ENCODE measurements around the gene SMCO1.
"Not testable (repeated sequence)": the region's sequence is repeated elsewhere in the genome, so short reads cannot be mapped to it uniquely, and the experiment has no call there.

SMCO1 gene

DNA sequence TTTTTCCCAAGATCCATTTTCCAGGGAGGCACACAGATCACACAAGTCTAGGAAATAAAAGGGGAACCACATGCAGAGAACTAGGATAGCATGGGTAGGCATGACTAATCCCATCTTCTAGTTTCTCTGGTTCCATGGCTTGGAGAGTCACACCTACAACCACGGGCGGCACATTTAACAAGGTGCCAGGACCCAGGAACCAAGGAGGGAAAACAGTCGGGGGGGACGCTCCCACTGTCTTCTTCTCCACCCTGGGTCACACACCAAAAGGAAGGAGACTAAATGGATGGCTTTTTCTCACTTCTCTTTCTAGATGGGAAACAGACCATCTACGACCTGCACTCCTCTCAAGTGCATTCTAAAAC lies 4.6 kb upstream of the SMCO1 start:
- DNase-seq: no peak

DNA sequence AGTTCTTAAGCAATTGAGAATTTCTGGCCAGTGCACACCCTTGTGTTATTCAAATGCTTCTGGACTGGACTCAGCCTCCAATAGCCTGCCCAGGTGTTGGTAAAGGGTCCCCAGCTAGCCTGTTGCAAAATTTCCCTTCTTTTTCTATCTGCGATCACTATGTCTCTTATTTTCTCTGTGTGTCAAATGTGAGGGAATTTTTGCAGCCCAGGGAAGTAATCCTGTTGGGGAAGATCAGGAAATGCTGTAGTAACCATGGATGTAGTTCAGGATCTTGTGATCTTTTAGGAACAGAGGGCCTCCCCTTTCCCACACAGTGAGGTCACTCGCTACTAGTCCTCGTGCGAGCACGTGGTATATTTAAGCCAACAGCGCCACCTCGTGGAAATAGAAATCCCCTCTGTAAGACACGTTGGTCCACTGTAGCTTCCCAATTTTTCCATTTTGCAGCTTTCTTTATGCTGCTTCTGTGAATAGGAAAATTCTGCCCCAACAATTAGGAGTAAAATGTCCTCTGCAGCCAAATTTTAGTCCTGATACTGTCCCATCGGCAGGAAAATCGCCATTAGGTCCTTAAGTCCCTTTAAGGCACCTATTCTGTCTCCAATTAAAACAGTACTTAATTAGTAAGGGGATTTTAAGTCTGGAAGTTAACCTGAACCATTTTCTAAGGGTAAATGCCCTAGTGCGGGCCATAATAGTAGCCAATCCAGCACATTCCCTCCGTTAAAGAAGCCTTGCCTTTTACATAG lies 4.0 kb upstream of the SMCO1 start:
- DNase-seq: peak; percentile 54

- no peak for DNase-seq
These were observed 2.8 kb upstream of the SMCO1 start for GRCh38 chr3:196517919-196518318.

DNA sequence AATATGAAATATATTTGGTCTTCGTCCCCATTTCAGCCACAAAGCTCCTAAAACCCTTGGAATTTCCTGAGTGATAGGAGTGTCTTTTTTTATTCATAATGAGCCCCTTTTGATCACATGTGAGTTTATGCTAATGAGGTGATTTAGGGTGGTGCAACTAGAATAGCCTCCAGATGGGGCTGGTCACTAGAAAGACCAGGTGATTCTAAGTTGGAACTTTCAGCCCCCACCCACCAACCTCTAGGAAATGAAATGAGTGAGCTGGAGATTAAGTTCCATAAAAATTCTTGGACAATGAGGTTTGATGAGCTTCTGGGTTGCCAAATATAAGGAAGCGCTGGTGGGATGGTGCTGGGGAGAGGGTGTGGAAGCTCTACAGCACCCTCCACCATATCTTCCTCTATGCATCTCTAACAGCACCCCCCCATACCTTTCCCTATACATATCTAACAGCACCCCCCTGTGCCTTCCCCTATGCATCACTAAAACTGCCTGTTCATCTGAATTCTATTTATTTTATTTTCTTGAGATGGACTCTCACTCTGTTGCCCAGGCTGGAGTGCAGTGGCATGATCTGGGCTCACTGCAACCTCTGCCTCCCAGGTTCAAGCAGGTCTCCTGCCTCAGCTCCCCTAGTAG lies 2.1 kb upstream of the SMCO1 start:
- DNase-seq: no peak

DNA sequence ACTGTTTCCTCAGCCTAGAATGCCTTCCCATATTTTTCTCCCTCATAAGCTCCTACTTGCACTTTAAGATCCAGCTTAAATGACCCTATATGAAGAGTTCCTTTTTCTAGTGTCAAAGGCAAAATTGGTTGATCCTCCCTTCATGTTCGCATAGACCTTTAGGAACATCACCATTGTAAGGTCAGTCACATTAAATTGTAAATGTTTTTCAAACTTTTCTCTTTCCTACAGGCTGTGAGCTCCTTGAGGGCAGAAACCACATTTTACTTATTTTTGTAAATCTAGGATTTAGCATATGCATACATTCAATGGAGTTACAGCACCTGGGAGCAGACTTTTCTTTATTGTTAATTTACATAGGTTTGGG lies 813 bp downstream of the SMCO1 start:
- no peak for DNase-seq

DNA sequence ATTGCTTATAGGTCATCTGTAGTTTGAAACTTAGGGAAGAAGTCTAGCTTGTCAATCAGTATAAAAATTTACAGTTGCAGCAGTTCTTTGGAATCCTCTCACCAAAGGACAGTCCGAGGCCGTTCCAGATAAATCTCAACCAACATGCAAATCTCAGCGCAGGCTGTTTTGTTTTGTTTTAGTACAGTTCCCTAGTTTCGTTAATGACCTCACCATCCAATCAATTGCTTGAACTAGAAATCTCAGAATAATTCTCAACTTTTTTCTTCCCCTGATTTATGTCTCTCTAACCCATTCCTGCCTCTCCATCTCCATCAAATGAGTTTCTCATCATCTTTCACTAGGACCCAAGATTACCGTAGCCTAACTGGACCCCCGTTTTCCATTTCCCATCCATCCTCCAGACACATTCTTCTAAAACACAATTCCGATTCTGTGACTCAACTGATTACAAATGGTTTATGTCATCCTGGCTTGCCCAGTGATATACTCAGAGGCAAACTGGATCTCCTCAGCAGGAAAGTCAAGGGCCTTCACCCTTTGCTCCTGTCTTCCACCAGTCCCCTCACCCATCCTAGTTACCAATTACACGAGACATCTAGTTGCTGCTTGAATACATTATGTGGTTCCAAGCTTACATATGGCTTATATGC lies 1.3 kb downstream of the SMCO1 start:
- no peak for DNase-seq

- not testable (repeated sequence) for DNase-seq
These were observed 3.3 kb downstream of the SMCO1 start for GRCh38 chr3:196511646-196512425.

DNA sequence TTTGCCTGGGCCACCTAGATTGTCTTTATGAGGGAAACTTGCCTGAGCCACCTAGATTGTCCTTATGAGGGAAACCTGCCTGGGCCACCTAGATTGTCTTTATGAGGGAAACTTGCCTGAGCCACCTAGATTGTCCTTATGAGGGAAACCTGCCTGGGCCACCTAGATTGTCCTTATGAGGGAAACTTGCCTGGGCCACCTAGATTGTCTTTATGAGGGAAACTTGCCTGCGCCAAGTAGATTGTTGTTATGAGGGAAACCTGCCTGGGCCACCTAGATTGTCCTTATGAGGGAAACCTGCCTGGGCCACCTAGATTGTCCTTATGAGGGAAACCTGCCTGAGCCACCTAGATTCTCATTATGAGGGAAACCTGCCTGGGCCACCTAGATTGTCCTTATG lies 4.0 kb downstream of the SMCO1 start:
- not testable (repeated sequence) for DNase-seq

DNA sequence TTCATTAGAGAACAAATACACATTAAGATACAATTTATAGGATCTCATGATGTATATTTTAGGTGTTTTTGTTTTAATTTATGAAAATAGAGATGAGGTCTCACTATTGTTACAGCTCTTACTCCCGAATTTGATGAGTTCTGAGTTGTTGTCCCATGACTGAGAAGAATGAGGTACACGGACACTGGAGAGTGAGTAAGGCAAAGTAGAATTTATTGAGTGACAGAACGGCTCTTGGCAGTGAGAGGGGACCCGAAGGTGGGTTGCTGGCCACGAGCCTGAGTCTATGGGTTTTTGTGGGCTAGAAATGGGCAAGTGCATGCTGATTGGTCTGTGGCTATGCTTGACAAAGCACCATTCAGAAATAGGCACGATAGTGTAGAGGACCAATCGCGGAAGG lies 8.5 kb downstream of the SMCO1 start:
- no peak for DNase-seq

DNA sequence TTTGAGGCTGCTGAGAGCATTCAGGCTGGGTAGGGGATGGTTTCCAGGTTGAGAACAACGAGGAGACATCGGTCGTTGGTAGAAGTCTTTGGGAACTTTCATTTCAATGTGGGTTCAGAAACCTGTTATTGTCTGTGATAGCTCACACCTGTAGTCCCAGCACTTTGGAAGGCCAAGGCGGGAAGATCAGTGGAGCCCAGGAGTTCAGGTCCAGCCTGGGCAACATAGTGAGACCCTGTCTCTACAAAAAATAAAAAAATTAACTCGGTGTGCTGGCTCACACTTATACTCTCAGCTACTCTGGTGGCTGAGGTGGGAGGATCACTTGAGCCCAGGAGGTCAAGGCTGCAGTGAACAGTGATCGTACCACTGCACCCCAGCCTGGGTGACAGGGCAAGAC lies 10.6 kb downstream of the SMCO1 start:
- DNase-seq: no peak

- DNase-seq: not testable (repeated sequence)
These were observed 11.1 kb downstream of the SMCO1 start for GRCh38 chr3:196504077-196504398.

DNA sequence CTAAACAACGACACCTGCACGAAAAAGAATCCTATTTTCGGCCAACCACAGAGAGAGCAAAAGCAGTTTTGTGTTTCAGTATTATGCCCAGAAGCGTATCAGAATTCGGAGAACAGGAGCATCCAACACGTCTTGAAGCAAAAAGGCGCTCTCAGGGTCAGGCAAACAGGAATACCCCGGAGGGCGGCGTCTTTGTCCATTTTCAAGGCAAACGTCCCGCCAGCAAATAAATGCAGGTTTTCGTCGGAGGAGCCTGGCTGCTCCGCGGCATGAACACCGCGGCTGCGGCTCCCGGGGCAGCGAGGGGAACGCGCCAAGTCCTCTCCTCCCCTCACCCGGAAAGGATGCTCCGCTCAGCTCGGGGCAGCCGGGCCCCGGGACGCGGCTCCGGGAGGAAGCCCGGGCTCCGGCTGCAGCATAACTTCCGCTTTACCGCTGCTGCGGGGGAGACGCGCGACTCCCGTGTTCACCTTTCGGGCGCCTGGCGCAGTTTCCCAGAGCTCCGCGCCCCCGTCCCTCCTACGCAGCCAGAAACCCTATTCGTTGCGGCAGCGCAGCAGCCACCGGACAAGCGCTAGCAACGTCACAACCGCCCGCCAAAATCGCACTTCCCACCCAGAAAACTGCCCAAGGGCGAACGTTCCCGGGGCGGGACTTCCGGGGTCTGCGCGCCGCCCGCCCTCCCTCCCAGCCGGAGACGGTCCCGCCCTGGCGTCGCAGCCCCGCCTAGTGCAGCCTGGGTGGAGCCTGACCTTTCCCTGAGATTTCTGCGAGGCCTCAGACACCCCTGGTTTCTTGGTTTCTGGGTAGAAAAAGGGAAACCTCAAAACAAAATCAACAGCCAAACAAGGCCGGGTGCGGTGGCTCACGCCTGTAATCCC lies 11.7 kb downstream of the SMCO1 start, which contains the start of gene RNF168:
Gene RNF168 (minus strand): TSS at position 573 of the 881 bp plus-strand sequence. CDS start 595 bp downstream, outside the sequence.
- peak; percentile 87 for DNase-seq

- DNase-seq: peak; percentile 61
These were observed 12.4 kb downstream of the SMCO1 start for GRCh38 chr3:196502775-196503195.

GRCh38 chr3:196501316-196502044 lies 13.7 kb downstream of the SMCO1 start:
- DNase-seq: peak; percentile 11

GRCh38 chr3:196499807-196500524 lies 15.2 kb downstream of the SMCO1 start:
- DNase-seq: no peak

GRCh38 chr3:196499061-196499460 lies 16.1 kb downstream of the SMCO1 start:
- no peak for DNase-seq

DNA sequence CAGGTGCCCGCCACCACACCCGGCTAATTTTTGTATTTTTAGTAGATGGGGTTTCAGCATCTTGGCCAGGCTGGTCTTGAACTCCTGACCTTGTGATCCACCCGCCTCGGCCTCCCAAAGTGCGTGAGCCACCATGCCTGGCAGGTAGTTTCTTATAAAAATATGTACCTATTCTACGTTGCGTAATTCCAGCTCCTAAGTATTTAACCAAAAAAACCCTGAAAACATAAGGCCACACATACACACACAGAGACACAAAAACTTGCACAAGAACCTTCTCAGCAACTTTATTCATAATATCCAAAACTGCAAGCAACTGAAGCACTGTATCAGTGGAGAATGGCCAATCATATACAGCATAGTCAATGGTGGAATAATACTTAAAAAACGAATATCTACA lies 16.8 kb downstream of the SMCO1 start:
- no peak for DNase-seq

DNA sequence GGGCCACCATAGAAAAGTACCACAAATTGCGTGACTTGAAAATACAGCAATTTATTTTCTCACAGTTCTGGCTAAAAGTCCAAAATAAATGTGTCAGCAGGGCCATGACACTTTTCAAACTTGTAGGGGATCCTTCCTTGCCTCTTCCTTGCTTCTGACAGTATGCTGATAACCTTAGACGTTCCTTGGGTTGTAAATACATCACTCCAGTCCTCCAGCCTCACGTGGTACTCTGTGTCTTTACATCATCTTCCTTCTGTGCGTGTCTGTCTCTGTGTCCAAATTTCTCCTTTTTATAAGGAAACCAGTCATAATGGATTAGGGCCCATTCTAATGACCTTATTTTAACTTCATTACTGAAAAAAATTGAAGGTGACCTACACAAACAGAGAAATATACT lies 19.0 kb downstream of the SMCO1 start:
- no peak for DNase-seq

GRCh38 chr3:196493292-196493691 lies 21.9 kb downstream of the SMCO1 start:
- no peak for DNase-seq

GRCh38 chr3:196492080-196492479 lies 23.1 kb downstream of the SMCO1 start:
- no peak for DNase-seq

GRCh38 chr3:196489747-196490146 lies 25.4 kb downstream of the SMCO1 start:
- no peak for DNase-seq

Data from activated gamma-delta T cell treated with Interleukin-2 at 50 U/mL for 16 hours (primary cell).